ENCODE measurements around the gene TLX1. TPM values are rescaled to one million over a fixed set of nuclear protein-coding genes. Genes with fewer than 3 reads are reported as not detected.

Gene TLX1
- total RNA-seq, 1 experiment from 2014 or later: not detected

DNA sequence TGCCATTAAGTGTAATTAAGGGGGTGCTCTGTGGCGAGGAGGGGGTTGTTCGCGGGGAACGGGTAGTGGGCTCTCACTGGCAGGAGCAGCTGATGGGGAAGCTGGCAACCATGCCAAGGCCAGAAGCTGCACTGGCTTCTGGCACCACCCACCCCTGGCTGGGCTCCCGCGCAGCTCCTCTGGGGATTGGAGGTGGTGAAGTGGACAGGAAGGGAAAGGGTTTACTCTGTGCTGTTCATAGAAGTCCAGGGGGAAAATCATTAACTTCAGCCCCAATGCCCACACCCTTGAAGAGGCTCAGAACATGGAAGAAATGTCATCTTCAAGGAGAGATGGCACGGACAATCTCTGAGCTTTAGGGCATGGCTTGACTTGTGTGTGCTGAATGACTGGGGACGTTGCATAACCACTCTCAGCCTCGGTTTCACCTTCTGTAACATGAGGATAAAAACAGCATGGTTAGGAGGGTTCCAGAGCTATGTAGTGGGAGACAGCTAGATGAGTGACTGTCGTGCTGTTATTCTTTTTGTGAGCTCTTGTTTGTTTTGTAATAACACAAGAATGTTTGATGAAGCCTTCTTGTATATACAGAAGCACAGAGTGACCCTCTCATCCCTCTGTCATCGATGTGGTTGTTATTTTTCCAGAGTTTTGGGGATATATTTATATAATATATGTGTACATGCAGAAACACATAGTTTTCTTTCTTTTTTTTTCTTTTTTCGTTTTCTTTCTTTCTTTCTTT lies 39.4 kb upstream of the TLX1 start:
- H3K4me1 ChIP-seq (ENCODE audit: insufficient read depth, low read length): peaks cover 51% of the 10 kb centered on the region
- H2AFZ ChIP-seq (ENCODE audit: low read length): peak overlapping the region; percentile 56
- peaks cover 6% of the 10 kb centered on the region for H3F3A ChIP-seq (ENCODE audit: low read length, unreplicated experiment)
- DNase-seq (peak; percentile 74), ATAC-seq (peak; percentile 67)
- H3K36me3 ChIP-seq (ENCODE audit: low read depth, low read length): no peaks in the 10 kb centered on the region
- H4K20me1 ChIP-seq (ENCODE audit: low read length): no peaks in the 10 kb centered on the region
- peak overlapping the region; percentile 32; the same call in 1 of the 2 replicates for H3K4me3 ChIP-seq (ENCODE audit: low read length)
- H3K9me2 ChIP-seq (replicated peaks; ENCODE audit: low read length): no peaks in the 10 kb centered on the region
- no peaks in the 10 kb centered on the region for H3K27me3 ChIP-seq (ENCODE audit: low read length)
- no peaks in the 10 kb centered on the region for H3K79me2 ChIP-seq (ENCODE audit: low read length)
- no peaks in the 10 kb centered on the region for H3K9me3 ChIP-seq (ENCODE audit: low read length)
- intact Hi-C loops (cut with micrococcal nuclease): no loop called here
- no peak for TF ChIP-seq CTCF (conservative IDR thresholded peaks at IDR 0.05; ENCODE audit: low read depth, low read length)
- no peak for TF ChIP-seq EZH2 (IDR thresholded peaks at IDR 0.05; ENCODE audit: low read length, unreplicated experiment)
- TF ChIP-seq EZH2phosphoT487 (IDR thresholded peaks at IDR 0.05; ENCODE audit: borderline replicate concordance, low read length): no peak
- no TSS peak for BruUV-seq (replicated peaks)
- peak overlapping the region; percentile 67 for H3K27ac ChIP-seq (ENCODE audit: low read length)
- CTCF ChIA-PET: interaction anchor here (0.5 to 1.0 kb wide), 6 partner anchors 31 to 123 kb away, joined by 3 to 5 read pairs (median 3); no protein-coding TSS in a partner anchor
- POLR2A ChIA-PET (ENCODE audit: unreplicated experiment): interaction anchor here (0.5 to 0.8 kb wide), 2 partner anchors 50 to 340 kb away, joined by 6 to 7 read pairs; no protein-coding TSS in a partner anchor
- H3K9ac ChIP-seq (ENCODE audit: low read length): no peak overlapping the region
- H3K4me2 ChIP-seq (ENCODE audit: low read length): peak overlapping the region; percentile 74

GRCh38 chr10:101092881-101093354 lies 38.2 kb upstream of the TLX1 start:
- Histone ChIP-seq H4K20me1 (ENCODE audit: low read length) (no peaks in the 10 kb centered on the region), H3K4me2 (ENCODE audit: low read length) (no peak overlapping the region; the same call in 1 of the 2 replicates), H3K9me3 (ENCODE audit: low read length) (no peaks in the 10 kb centered on the region), H3K36me3 (ENCODE audit: low read depth, low read length) (no peaks in the 10 kb centered on the region), H3K27me3 (ENCODE audit: low read length) (no peaks in the 10 kb centered on the region), H3K9ac (ENCODE audit: low read length) (no peak overlapping the region), H3K4me1 (ENCODE audit: insufficient read depth, low read length) (peaks cover 51% of the 10 kb centered on the region), H3F3A (ENCODE audit: low read length, unreplicated experiment) (peaks cover 6% of the 10 kb centered on the region), H3K27ac (ENCODE audit: low read length) (no peak overlapping the region), H3K79me2 (ENCODE audit: low read length) (no peaks in the 10 kb centered on the region), H3K4me3 (ENCODE audit: low read length) (no peak overlapping the region), H3K9me2 (replicated peaks; ENCODE audit: low read length) (no peaks in the 10 kb centered on the region), H2AFZ (ENCODE audit: low read length) (no peak overlapping the region)
- no peak for TF ChIP-seq CTCF (conservative IDR thresholded peaks at IDR 0.05; ENCODE audit: low read depth, low read length)
- no peak for TF ChIP-seq EZH2 (IDR thresholded peaks at IDR 0.05; ENCODE audit: low read length, unreplicated experiment)
- TF ChIP-seq EZH2phosphoT487 (IDR thresholded peaks at IDR 0.05; ENCODE audit: borderline replicate concordance, low read length): no peak
- POLR2A ChIA-PET (ENCODE audit: unreplicated experiment): no interaction called here
- ATAC-seq (peak; percentile 32), DNase-seq (peak; percentile 17)
- CTCF ChIA-PET: interaction anchor here (0.6 kb wide), 1 partner anchor 27 kb away, joined by 3 read pairs; no protein-coding TSS in a partner anchor
- intact Hi-C loops (cut with micrococcal nuclease): no loop called here
- no TSS peak for BruUV-seq (replicated peaks)
